A549 (cell line): ENCODE results near the gene KRTAP19-7. TPM values are rescaled to one million over a fixed set of nuclear protein-coding genes. Genes with fewer than 3 reads are reported as not detected.

Experiments used
- ATAC-seq, 2 experiments: fragments of 200-7000 bp in 1 of 2; fragments of >200 bp in 1 of 2; cut with Nextera tagmentation in 1 of 2; cut with Tn5 transposase in 1 of 2; 3 replicates each; pipeline versions ENCODE4 v1.8.0 to v1.9.1; 2018 to 2020; ENCODE audit warnings: mild to moderate bottlenecking in 1 of 2, moderate library complexity in 1 of 2
- CTCF ChIA-PET: fragments of 300-600 bp; sonication (Branson Sonifier 250); formaldehyde crosslinking; extraction: SDS; loops from one replicate; lab custom pipeline; 2021; ENCODE audit warnings: antibody characterized with exemption, inconsistent platforms; lab: Yijun Ruan, JAX
- POLR2A ChIA-PET: fragments of 350-600 bp; formaldehyde crosslinking; extraction: SDS; loops from one replicate; lab custom pipeline; 2021; ENCODE audit warnings: antibody characterized with exemption, inconsistent platforms; lab: Yijun Ruan, JAX
- DNase-seq, 2 experiments: peaks; one replicate each; pipeline versions ENCODE4 v3.0.0 to v3.0.0-alpha.2; 2011 to 2016; ENCODE audit warnings: low read depth in 1 of 2, low spot score in 1 of 2
- FAIRE-seq: peaks from 2 replicates; lab custom pipeline; 2011; peaks lifted over from hg19 to GRCh38; lab: Jason Lieb, UNC
- H3K27ac ChIP-seq, 2 experiments: fragments of >200 bp; sonication (Bioruptor Twin); formaldehyde crosslinking; 3 replicates each; pipeline ENCODE4 v1.5.1; 2016 to 2017
- H3K4me1 ChIP-seq: fragments of >200 bp; sonication (Bioruptor Twin); formaldehyde crosslinking; 3 replicates; pipeline ENCODE4 v1.6.1; 2016
- H3K4me2 ChIP-seq: fragments of >200 bp; sonication (Bioruptor Twin); formaldehyde crosslinking; 3 replicates; pipeline ENCODE4 v1.6.1; 2016
- H3K4me3 ChIP-seq: fragments of >200 bp; sonication (Bioruptor Twin); formaldehyde crosslinking; 3 replicates; pipeline ENCODE4 v1.5.1; 2016
- H3K9me3 ChIP-seq: fragments of >200 bp; sonication (Bioruptor Twin); formaldehyde crosslinking; 3 replicates; pipeline ENCODE4 v1.6.1; 2016
- BHLHE40 ChIP-seq: IDR thresholded peaks from 2 replicates; pipeline ENCODE4 v1.6.1; 2012; ENCODE audit warnings: low read depth, low read length, inconsistent platforms
- CHD4 ChIP-seq: fragments of 200-600 bp; sonication (generic); IDR thresholded peaks from 2 replicates; pipeline ENCODE4 v1.6.1; 2016; ENCODE audit warnings: antibody characterized with exemption, mild to moderate bottlenecking, borderline replicate concordance
- EP300 ChIP-seq, 2 experiments: fragments of >200 bp; sonication (Bioruptor Twin); formaldehyde crosslinking; IDR thresholded peaks; 2 replicates in 1 of 2; 3 replicates in 1 of 2; pipeline ENCODE4 v1.6.1; 2016 to 2017
- FOSB ChIP-seq: fragments of 250-450 bp; sonication (Bioruptor Pico); IDR thresholded peaks from 2 replicates; pipeline ENCODE4 v1.5.0; 2020; ENCODE audit warnings: mild to moderate bottlenecking, moderate library complexity
- FOSL2 ChIP-seq, 2 experiments: fragments of 450-650 bp in 1 of 2; fragments of >200 bp in 1 of 2; sonication (Bioruptor Twin) in 1 of 2; formaldehyde crosslinking; IDR thresholded peaks; 2 replicates each; pipeline versions ENCODE4 v1.5.0 to v1.6.1; 2016 to 2020; ENCODE audit warnings: mild to moderate bottlenecking in 1 of 2, moderate library complexity in 1 of 2
- FOXS1 ChIP-seq: fragments of 250-450 bp; sonication (Bioruptor Pico); IDR thresholded peaks from 2 replicates; pipeline ENCODE4 v1.5.0; 2020; ENCODE audit warnings: mild to moderate bottlenecking, moderate library complexity
- GATA3 ChIP-seq: IDR thresholded peaks from 2 replicates; pipeline ENCODE4 v1.6.1; 2012; ENCODE audit warnings: borderline replicate concordance
- HDAC2 ChIP-seq: fragments of 200-600 bp; sonication (generic); IDR thresholded peaks from 2 replicates; pipeline ENCODE4 v1.6.1; 2016
- HOXB5 ChIP-seq: fragments of 250-450 bp; sonication (Bioruptor Pico); IDR thresholded peaks from 2 replicates; pipeline ENCODE4 v1.5.0; 2020; ENCODE audit warnings: mild to moderate bottlenecking, moderate library complexity
- JUN ChIP-seq, 2 experiments: fragments of >200 bp; sonication (Bioruptor Twin); formaldehyde crosslinking; IDR thresholded peaks; 2 replicates in 1 of 2; 3 replicates in 1 of 2; pipeline ENCODE4 v1.6.1; 2016 to 2017
- KDM5A ChIP-seq: fragments of 200-600 bp; sonication (generic); IDR thresholded peaks from 2 replicates; pipeline ENCODE4 v1.6.1; 2016; ENCODE audit warnings: antibody characterized with exemption, mild to moderate bottlenecking
- MYC ChIP-seq: IDR thresholded peaks from 2 replicates; pipeline ENCODE4 v1.6.1; 2012; ENCODE audit warnings: mild to moderate bottlenecking, inconsistent platforms, low read length, improper control_type of control experiment, borderline replicate concordance
- NR3C1 ChIP-seq: fragments of >200 bp; sonication (Bioruptor Twin); formaldehyde crosslinking; IDR thresholded peaks from 3 replicates; pipeline ENCODE4 v1.6.1; 2017
- POLR2AphosphoS2 ChIP-seq: conservative IDR thresholded peaks from 2 replicates; pipeline ENCODE4 v1.6.1; 2012; ENCODE audit warnings: low read length, improper control_type of control experiment, inconsistent platforms
- REST ChIP-seq: fragments of 200-600 bp; sonication (generic); IDR thresholded peaks from 2 replicates; pipeline ENCODE4 v1.6.1; 2016; ENCODE audit warnings: antibody characterized with exemption, mild to moderate bottlenecking, moderate library complexity
- RNF2 ChIP-seq: fragments of 200-600 bp; sonication (generic); IDR thresholded peaks from 2 replicates; pipeline ENCODE4 v1.6.1; 2016; ENCODE audit warnings: low read depth, mild to moderate bottlenecking, antibody characterized with exemption, moderate library complexity, borderline replicate concordance
- TP53 ChIP-seq: fragments of 250-450 bp; sonication (Bioruptor Pico); IDR thresholded peaks from 2 replicates; pipeline ENCODE4 v1.5.0; 2021; ENCODE audit warnings: mild to moderate bottlenecking, moderate library complexity
- WGBS: methylation state at CpG from one replicate; pipeline ENCODE4 v1.1.6; 2017; ENCODE audit errors: missing lambda C conversion rate; 5-methylcytosine and 5-hydroxymethylcytosine counted together
- polyA plus RNA-seq, 4 experiments: library from polyadenylated mRNA; depleted of rRNA in 3 of 4; stranded (reverse); fragments of >200 nt; fragmentation: RNase III in 1 of 4; extraction: RNeasy Plus Mini Kit Qiagen cat#74134 plus additional on column Dnase treatment in 1 of 4; gene quantifications; 2 replicates in 3 of 4; 3 replicates in 1 of 4; pipeline ENCODE4 v1.2.3, GENCODE V29; 2011 to 2017

Gene KRTAP19-7
- polyA plus RNA-seq, 2 of the 4 experiments (the other 2 are of a cell fraction): not detected

- WGBS: 8% methylated on average over 2 of the region's 2 CpGs
- H3K4me2 ChIP-seq: no peak overlapping the region
- CTCF ChIA-PET: no interaction called here
- DNase-seq (no peak), ATAC-seq (no peak), FAIRE-seq (no peak)
- H3K9me3 ChIP-seq: no peaks in the 10 kb centered on the region
- TF ChIP-seq RNF2 (no peak), FOSB (CRISPR knock-in tag) (no peak), JUN (IDR thresholded peaks at IDR 0.05) (no peak), KDM5A (no peak), HOXB5 (CRISPR knock-in tag) (no peak)
- POLR2A ChIA-PET: no interaction called here
- H3K4me3 ChIP-seq: no peak overlapping the region
- H3K4me1 ChIP-seq: no peaks in the 10 kb centered on the region
- no peak overlapping the region for H3K27ac ChIP-seq
Measured at GRCh38 chr21:30561957-30562356, 843 bp upstream of the KRTAP19-7 start.

GRCh38 chr21:30555095-30555494 lies 6.0 kb downstream of the KRTAP19-7 start:
- Histone ChIP-seq H3K9me3 (no peaks in the 10 kb centered on the region), H3K4me1 (no peaks in the 10 kb centered on the region), H3K4me2 (no peak overlapping the region), H3K4me3 (no peak overlapping the region), H3K27ac (no peak overlapping the region)
- TF ChIP-seq CHD4: no peak
- TF ChIP-seq EP300 (IDR thresholded peaks at IDR 0.05): no peak
- no peak for TF ChIP-seq KDM5A
- CTCF ChIA-PET: no interaction called here
- ATAC-seq (no peak), FAIRE-seq (no peak), DNase-seq (no peak)
- POLR2A ChIA-PET: no interaction called here
- 2% methylated on average over 2 of the region's 2 CpGs for WGBS

- H3K4me3 ChIP-seq: no peak overlapping the region
- POLR2A ChIA-PET: no interaction called here
- H3K9me3 ChIP-seq: no peaks in the 10 kb centered on the region
- DNase-seq (no peak), FAIRE-seq (no peak), ATAC-seq (no peak)
- no peak overlapping the region for H3K27ac ChIP-seq
- H3K4me2 ChIP-seq: no peak overlapping the region
- TF ChIP-seq FOXS1 (CRISPR knock-in tag) (no peak), REST (no peak), GATA3 (no peak), HOXB5 (CRISPR knock-in tag) (no peak), NR3C1 (no peak), BHLHE40 (no peak), TP53 (CRISPR knock-in tag) (no peak), FOSL2 (IDR thresholded peaks at IDR 0.05) (no peak), FOSL2 (CRISPR knock-in tag; IDR thresholded peaks at IDR 0.05) (no peak), MYC (no peak)
- CTCF ChIA-PET: no interaction called here
- 0% methylated on average over 1 of the region's 1 CpG for WGBS
- no peaks in the 10 kb centered on the region for H3K4me1 ChIP-seq
Measured at GRCh38 chr21:30552782-30553181, 8.3 kb downstream of the KRTAP19-7 start.

GRCh38 chr21:30541764-30542163 lies 19.4 kb downstream of the KRTAP19-7 start, which contains the start of gene KRTAP19-6:
KRTAP19-6 (minus strand) TSS chr21:30541864; CDS start chr21:30541833, 31 bp downstream.
- DNase-seq: no peak
- no peak within 1 kb of the TSS for H3K27ac ChIP-seq
- no peak for FAIRE-seq
- ChIA-PET POLR2A (no interaction called here), CTCF (no interaction called here)
- H3K4me3 ChIP-seq: no peak within 1 kb of the TSS
- WGBS: 3% methylated on average over 1 of the region's 1 CpG
- TF ChIP-seq POLR2AphosphoS2: no peak
- no peak for TF ChIP-seq NR3C1
- no peak for TF ChIP-seq HDAC2
- no peaks in the 10 kb centered on the region for H3K4me1 ChIP-seq
- H3K9me3 ChIP-seq: no peaks in the 10 kb centered on the region
- ATAC-seq: no peak
- no peak within 1 kb of the TSS for H3K4me2 ChIP-seq
